GM20431 (cell line): Measurements from ENCODE around the gene VIP.

Experiments
- in situ Hi-C: fragments of 300-500 bp; cut with MseI, MboI; formaldehyde crosslinking; loops from one replicate; pipeline ENCODE4 v1.15.0; 2020; ENCODE audit warnings: low sequenced_read_pairs; ENCODE audit not compliant: unreplicated experiment

Gene VIP

DNA sequence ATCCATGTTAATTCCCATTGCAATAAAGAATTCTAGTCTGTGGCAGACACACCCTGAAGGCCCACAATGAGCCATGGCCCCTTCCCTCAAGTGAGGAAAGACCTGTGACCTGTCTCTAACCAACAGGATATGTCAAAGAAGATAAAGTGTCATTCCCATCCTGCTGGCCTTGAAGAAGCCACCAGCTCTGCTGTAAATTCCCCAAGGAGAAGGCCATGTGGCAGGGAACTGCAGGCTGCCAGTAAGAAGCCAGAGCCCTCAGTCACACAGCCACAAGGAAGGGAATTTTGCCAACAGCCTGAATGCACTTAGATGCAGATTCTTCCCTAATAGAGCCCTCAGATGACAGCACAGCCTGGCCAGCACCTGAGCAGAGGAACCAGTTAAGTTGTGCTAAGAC is 24.8 kb downstream of the VIP start:
- in situ Hi-C loops: no loop called here

DNA sequence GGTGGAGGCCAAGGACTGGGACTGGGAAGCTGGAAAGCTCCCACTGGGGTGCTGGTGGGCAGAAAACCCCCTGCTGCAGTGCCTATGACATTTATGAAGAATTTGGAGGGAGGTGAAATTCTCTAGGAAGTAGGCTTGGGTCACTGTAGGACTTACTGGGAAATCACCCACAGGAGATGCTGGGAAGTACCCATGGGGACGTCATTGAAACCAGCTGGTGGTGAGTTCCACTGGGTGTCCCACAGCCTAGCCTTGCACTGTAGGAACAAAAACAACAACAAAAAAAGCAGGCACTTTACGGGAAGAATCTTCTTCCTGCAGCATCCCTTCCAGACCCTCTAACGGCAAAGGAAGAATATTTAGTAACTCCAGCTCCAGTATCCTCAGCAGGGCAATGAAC is 26.2 kb downstream of the VIP start:
- in situ Hi-C loops: no loop called here

DNA sequence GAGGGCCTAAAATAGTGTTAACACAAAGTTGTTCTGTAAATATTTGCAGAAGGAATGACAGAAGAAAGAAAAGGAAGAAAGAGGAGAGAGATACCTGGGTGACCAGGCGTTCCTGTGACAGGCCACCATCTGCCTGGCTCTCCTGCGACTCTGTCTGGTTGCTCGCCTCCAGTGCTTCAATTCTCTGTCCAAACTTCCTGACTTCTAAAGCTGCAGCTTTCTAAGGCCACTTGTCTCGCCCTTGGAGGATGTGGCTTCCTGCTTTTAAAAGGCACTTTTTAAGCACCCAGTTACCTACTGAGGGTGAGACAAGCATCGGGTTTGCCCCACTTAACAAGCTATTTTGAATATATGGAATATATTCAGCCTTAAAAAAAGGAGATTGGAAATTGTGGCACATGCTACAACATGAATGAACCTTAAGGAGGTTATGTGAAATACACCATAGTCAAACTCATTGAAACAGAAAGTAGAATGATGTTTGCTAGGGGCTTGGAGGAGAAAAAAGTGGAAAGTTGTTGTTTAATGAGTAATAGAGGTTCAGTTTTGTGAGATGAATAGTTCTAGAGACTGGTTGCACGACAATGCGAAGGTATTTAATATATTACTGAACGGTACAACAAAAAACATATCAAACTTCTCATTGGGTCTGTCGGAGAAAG is 32.8 kb downstream of the VIP start:
- in situ Hi-C loops: no loop called here

DNA sequence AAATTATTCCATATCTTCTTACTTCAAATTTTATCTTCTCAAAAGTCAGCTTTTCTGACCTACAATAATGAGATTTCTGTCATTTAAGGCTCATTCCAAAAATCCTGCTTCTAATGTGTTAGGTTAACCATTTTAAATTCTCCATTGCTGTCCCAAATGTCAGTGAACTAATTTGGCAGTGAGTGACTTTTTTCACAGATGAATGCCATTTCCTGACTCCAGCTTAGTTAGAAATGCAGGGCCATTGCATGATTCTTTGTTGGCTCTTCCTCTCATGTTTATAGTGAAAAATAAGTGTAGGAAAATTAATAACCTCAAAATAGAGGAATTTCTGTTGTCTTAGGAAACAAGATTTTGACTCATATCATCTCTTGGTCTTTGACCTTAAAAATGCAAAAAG is 44.1 kb downstream of the VIP start:
- in situ Hi-C loops: no loop called here

DNA sequence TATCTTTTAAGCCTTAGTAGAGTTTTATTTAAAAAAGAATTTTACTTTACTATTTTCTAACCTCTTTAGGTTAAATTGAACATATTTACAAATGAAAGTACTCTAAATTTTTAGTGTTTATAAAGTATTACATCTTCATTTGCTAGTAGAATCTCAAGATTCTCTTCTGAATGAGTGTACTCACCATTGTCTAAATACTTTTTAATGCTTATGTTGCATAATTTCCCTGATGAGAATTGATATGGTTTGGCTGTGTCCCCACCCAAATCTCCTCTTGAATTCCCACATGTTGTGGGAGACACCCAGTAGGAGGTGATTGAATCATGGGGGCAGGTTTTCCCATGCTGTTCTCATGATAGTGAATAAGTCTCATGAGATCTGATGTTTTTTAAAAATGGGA is 53.6 kb downstream of the VIP start:
- in situ Hi-C loops: no loop called here
